Tibial artery (tissue), 4 donors: ENCODE data around the gene ZNF219.
A peak's percentile ranks its signal among the peaks of the same experiment; 100 is the strongest.

ENCODE experiments used
- DNase-seq, 2 donors: peaks; one replicate each; pipeline ENCODE4 v3.0.0-alpha.2; 2019
- H3K27ac ChIP-seq, 2 donors: fragments of 200-600 bp; sonication (generic) in 1 of 2; 1 replicate in 1 of 2; 2 replicates in 1 of 2; pipeline ENCODE4 v1.5.1; 2018 to 2019; ENCODE audit warnings: mild to moderate bottlenecking in 1 of 2
- H3K27me3 ChIP-seq, 2 donors: fragments of 200-600 bp; sonication (generic) in 1 of 2; one replicate each; pipeline versions ENCODE4 v1.5.1 to v1.6.0; 2016 to 2019
- H3K36me3 ChIP-seq, 3 donors: fragments of 200-600 bp; sonication (generic) in 2 of 3; one replicate each; pipeline ENCODE4 v1.5.1; 2016 to 2019; ENCODE audit warnings: mild to moderate bottlenecking in 2 of 3
- H3K4me1 ChIP-seq, 4 donors: fragments of 200-600 bp; sonication (generic) in 2 of 4; 1 replicate in 3 of 4; 2 replicates in 1 of 4; pipeline ENCODE4 v1.5.1; 2016 to 2019
- H3K4me3 ChIP-seq, 2 donors: fragments of 200-600 bp; sonication (generic) in 1 of 2; 1 replicate in 1 of 2; 2 replicates in 1 of 2; pipeline ENCODE4 v1.5.1; 2018 to 2019; ENCODE audit warnings: mild to moderate bottlenecking in 2 of 2
- H3K9me3 ChIP-seq, 3 donors: fragments of 200-600 bp; sonication (generic) in 1 of 3; one replicate each; pipeline ENCODE4 v1.5.1; 2016 to 2019
- CTCF ChIP-seq, 2 experiments: fragments of 200-600 bp in 1 of 2; fragments of 450-650 bp in 1 of 2; IDR thresholded peaks; one replicate each; pipeline ENCODE4 v1.5.1; 2017 to 2019; ENCODE audit warnings: antibody characterized with exemption in 2 of 2, mild to moderate bottlenecking in 1 of 2, moderate library complexity in 1 of 2
- intact Hi-C: fragments of 100-400 bp; cut with DNase I; formaldehyde crosslinking; loops from one replicate; pipeline ENCODE4 v1.15.0; 2023; ENCODE audit warnings: low total_unique reads

ZNF219 gene

GRCh38 chr14:21098076-21098891 lies at the start of gene ZNF219:
Gene ZNF219, minus strand, starts transcription at chr14:21098655. Its CDS starts 5,064 bp downstream, at chr14:21093591.
- Histone ChIP-seq H3K9me3 (no peaks in the 10 kb centered on the region), H3K4me3 (peak within 1 kb of the TSS; percentile 71 to 90), H3K27me3 (no peaks in the 10 kb centered on the region), H3K36me3 (no peaks in the 10 kb centered on the region), H3K27ac (peak within 1 kb of the TSS; percentile 92 to 96), H3K4me1 (peaks cover 0 to 39% (median 37%) of the 10 kb centered on the region in 4 donors)
- DNase-seq, result peak; percentile 65 to 82
- TF ChIP-seq CTCF (IDR thresholded peaks at IDR 0.05), result no peak
- intact Hi-C loops, result no loop called here

DNA sequence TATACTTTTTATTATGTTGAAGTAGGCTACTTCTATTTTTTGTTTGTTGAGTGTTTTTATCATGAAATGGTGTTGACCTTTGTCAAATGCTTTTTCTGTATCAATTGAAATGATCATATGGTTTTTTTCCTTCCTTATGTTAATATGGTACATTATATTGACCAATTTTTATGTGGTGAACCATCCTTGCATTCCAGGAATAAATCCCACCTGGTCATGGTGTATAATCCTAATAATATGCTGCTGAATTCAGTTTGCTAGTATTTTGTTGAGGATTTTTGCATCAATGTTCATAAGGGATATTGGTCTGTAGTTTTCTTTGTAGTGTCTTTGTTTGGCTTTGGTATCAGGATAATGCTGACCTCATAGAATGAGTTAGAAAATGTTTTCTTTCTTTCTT lies 47.0 kb upstream of the ZNF219 start:
- no peaks in the 10 kb centered on the region for H3K4me1 ChIP-seq
- H3K27me3 ChIP-seq, result no peaks in the 10 kb centered on the region
- no peak for DNase-seq
- intact Hi-C loops, result no loop called here
- no peak overlapping the region for H3K27ac ChIP-seq
- peaks cover 0 to 12% (median 0%) of the 10 kb centered on the region in 3 donors for H3K9me3 ChIP-seq
- TF ChIP-seq CTCF (IDR thresholded peaks at IDR 0.05), result no peak
- no peaks in the 10 kb centered on the region for H3K36me3 ChIP-seq
- H3K4me3 ChIP-seq, result no peak overlapping the region

DNA sequence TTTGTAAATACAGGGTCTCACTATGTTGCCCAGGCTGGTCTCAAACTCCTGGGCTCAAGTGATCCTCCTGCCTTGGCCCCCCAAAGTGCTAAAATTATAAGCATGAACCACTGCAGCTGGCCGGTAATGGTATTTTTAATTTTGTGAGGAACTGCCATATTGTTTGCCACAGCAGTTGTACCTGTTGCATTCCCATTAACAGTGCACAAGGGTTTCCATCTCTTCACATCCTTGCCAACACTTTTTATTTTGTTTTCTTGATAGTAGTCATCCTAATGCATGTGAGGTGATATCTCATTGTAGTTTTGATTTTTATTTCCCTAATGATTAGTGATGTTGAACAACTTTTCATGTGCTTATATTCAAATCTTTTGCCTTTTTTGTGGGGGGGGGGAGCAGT lies 43.9 kb upstream of the ZNF219 start:
- H3K36me3 ChIP-seq, result no peaks in the 10 kb centered on the region
- intact Hi-C loops, result no loop called here
- no peaks in the 10 kb centered on the region for H3K4me1 ChIP-seq
- H3K4me3 ChIP-seq, result no peak overlapping the region
- peaks cover 0 to 12% (median 0%) of the 10 kb centered on the region in 3 donors for H3K9me3 ChIP-seq
- no peak overlapping the region for H3K27ac ChIP-seq
- no peak for TF ChIP-seq CTCF (IDR thresholded peaks at IDR 0.05)
- DNase-seq, result no peak
- no peaks in the 10 kb centered on the region for H3K27me3 ChIP-seq

DNA sequence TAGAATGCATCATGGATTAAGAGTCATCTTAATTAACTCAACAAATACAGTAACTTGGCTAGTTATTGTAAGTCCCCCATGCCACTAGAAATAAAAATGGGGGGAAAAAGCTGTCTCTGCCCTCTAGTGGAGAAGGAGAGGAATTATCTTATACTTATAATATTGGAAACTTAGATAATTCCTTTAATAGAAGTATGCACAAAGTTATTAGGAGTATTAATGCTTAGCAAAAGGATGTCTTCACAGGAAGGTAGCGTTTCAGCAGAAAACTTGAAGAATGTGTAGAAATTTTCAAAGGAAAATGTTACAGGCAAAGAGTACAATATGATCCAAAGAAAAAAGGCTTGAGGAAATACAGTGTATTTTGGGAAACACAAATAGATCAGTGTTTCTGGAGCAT lies 37.6 kb upstream of the ZNF219 start:
- H3K27ac ChIP-seq, result no peak overlapping the region
- peaks cover 0 to 2% (median 0%) of the 10 kb centered on the region in 3 donors for H3K9me3 ChIP-seq
- TF ChIP-seq CTCF (IDR thresholded peaks at IDR 0.05), result peak; percentile 27 to 42
- no peak for DNase-seq
- H3K4me3 ChIP-seq, result no peak overlapping the region
- H3K36me3 ChIP-seq, result no peaks in the 10 kb centered on the region
- H3K27me3 ChIP-seq, result no peaks in the 10 kb centered on the region
- intact Hi-C loops, result no loop called here
- no peaks in the 10 kb centered on the region for H3K4me1 ChIP-seq

- Histone ChIP-seq H3K4me1 (no peaks in the 10 kb centered on the region), H3K4me3 (no peak overlapping the region), H3K36me3 (no peaks in the 10 kb centered on the region), H3K27me3 (no peaks in the 10 kb centered on the region), H3K9me3 (peaks cover 0 to 4% (median 0%) of the 10 kb centered on the region in 3 donors), H3K27ac (no peak overlapping the region)
- intact Hi-C loops, result no loop called here
- no peak for DNase-seq
- TF ChIP-seq CTCF (IDR thresholded peaks at IDR 0.05), result no peak
These were observed 35.4 kb upstream of the ZNF219 start for GRCh38 chr14:21133901-21134300.
